CD14-positive monocyte (primary cell): ENCODE data around the gene MCOLN2. TPM values are rescaled to one million over a fixed set of nuclear protein-coding genes. Genes with fewer than 3 reads are reported as not detected.

Experiments
- DNase-seq, 3 donors: peaks; one replicate each; pipeline ENCODE4 v3.0.0-alpha.2; 2011 to 2022
- H2AFZ ChIP-seq: 2 replicates; pipeline ENCODE4 v1.6.0; 2012; ENCODE audit warnings: mild to moderate bottlenecking, low read depth, low read length, inconsistent platforms; ENCODE audit not compliant: insufficient read depth, poor library complexity, severe bottlenecking
- H3K27ac ChIP-seq, 2 donors: 1 replicate in 1 of 2; 2 replicates in 1 of 2; pipeline ENCODE4 v1.5.1; 2012 to 2013; ENCODE audit warnings: low read length in 2 of 2, control low read depth in 1 of 2, inconsistent platforms in 1 of 2, low read depth in 1 of 2, mild to moderate bottlenecking in 1 of 2
- H3K27me3 ChIP-seq, 2 donors: one replicate each; pipeline versions ENCODE4 v1.6.0 to v1.6.1; 2011 to 2013; ENCODE audit warnings: low read length in 2 of 2; ENCODE audit not compliant: control insufficient read depth in 2 of 2, insufficient read depth in 2 of 2
- H3K36me3 ChIP-seq, 2 donors: replicated peaks in 1 of 2; 1 replicate in 1 of 2; 2 replicates in 1 of 2; pipeline versions ENCODE4 v1.5.1 to v1.6.1; 2012 to 2013; ENCODE audit warnings: low read length in 2 of 2, control low read depth in 1 of 2, inconsistent platforms in 1 of 2, mild to moderate bottlenecking in 1 of 2; ENCODE audit not compliant: insufficient read depth in 2 of 2, control insufficient read depth in 1 of 2
- H3K4me1 ChIP-seq, 2 donors: 1 replicate in 1 of 2; 2 replicates in 1 of 2; pipeline versions ENCODE4 v1.5.1 to v1.6.1; 2012 to 2013; ENCODE audit warnings: low read length in 2 of 2, control low read depth in 1 of 2, inconsistent platforms in 1 of 2, mild to moderate bottlenecking in 1 of 2, moderate library complexity in 1 of 2; ENCODE audit not compliant: insufficient read depth in 2 of 2, control insufficient read depth in 1 of 2
- H3K4me2 ChIP-seq: replicated peaks from 2 replicates; pipeline ENCODE3; 2012; ENCODE audit warnings: low read length, moderate library complexity, mild to moderate bottlenecking; ENCODE audit not compliant: poor library complexity, severe bottlenecking; ENCODE audit errors: extremely low read depth
- H3K4me3 ChIP-seq, 3 experiments: fragments of 200-600 bp in 1 of 3; sonication (generic) in 1 of 3; replicated peaks in 1 of 3; 1 replicate in 2 of 3; 2 replicates in 1 of 3; pipeline ENCODE4 v1.5.1; 2011 to 2013; ENCODE audit warnings: low read length in 3 of 3, mild to moderate bottlenecking in 3 of 3, control low read depth in 2 of 3, low read depth in 2 of 3, inconsistent platforms in 1 of 3, moderate library complexity in 1 of 3
- H3K79me2 ChIP-seq: 2 replicates; pipeline ENCODE4 v1.6.0; 2012; ENCODE audit warnings: mild to moderate bottlenecking, control low read depth, inconsistent platforms, low read length, moderate library complexity; ENCODE audit not compliant: insufficient read depth
- H3K9ac ChIP-seq: 2 replicates; pipeline ENCODE4 v1.6.0; 2017; ENCODE audit warnings: low read length, mild to moderate bottlenecking; ENCODE audit not compliant: insufficient read depth, poor library complexity, severe bottlenecking
- H3K9me3 ChIP-seq, 2 donors: replicated peaks in 1 of 2; 1 replicate in 1 of 2; 2 replicates in 1 of 2; pipeline versions ENCODE4 v1.5.1 to v1.6.1; 2012 to 2013; ENCODE audit warnings: low read length in 2 of 2, control low read depth in 1 of 2; ENCODE audit not compliant: control insufficient read depth in 1 of 2, insufficient read depth in 1 of 2
- H4K20me1 ChIP-seq: 2 replicates; pipeline ENCODE4 v1.6.0; 2012; ENCODE audit warnings: mild to moderate bottlenecking, low read length, control low read depth, moderate library complexity; ENCODE audit not compliant: insufficient read depth
- H3K27ac Mint-ChIP-seq, 7 donors: one replicate each; pipeline ENCODE4 v1.8.0; 2020; ENCODE audit warnings: mild to moderate bottlenecking in 7 of 7, mixed read lengths in 7 of 7, moderate library complexity in 6 of 7, inconsistent platforms in 2 of 7
- H3K27me3 Mint-ChIP-seq, 3 donors: one replicate each; pipeline ENCODE4 v1.8.0; 2021 to 2022; ENCODE audit warnings: low read depth in 3 of 3, mild to moderate bottlenecking in 3 of 3, mixed read lengths in 3 of 3, moderate library complexity in 3 of 3, inconsistent platforms in 1 of 3
- H3K36me3 Mint-ChIP-seq, 2 donors: one replicate each; pipeline ENCODE4 v1.8.0; 2020; ENCODE audit warnings: mixed read lengths in 2 of 2, inconsistent platforms in 1 of 2, mild to moderate bottlenecking in 1 of 2
- H3K4me1 Mint-ChIP-seq: one replicate; pipeline ENCODE4 v1.8.0; 2020; ENCODE audit warnings: mild to moderate bottlenecking, mixed read lengths
- H3K4me3 Mint-ChIP-seq, 2 donors: one replicate each; pipeline ENCODE4 v1.8.0; 2020; ENCODE audit warnings: mild to moderate bottlenecking in 2 of 2, mixed read lengths in 2 of 2, moderate library complexity in 1 of 2
- H3K9me3 Mint-ChIP-seq, 7 donors: one replicate each; pipeline ENCODE4 v1.8.0; 2020 to 2022; ENCODE audit warnings: mixed read lengths in 7 of 7, mild to moderate bottlenecking in 6 of 7, moderate library complexity in 6 of 7, inconsistent platforms in 2 of 7
- WGBS: methylation state at CpG from one replicate; pipeline ENCODE4 v1.1.5; 2013; ENCODE audit warnings: missing lambda C conversion rate; ENCODE audit not compliant: insufficient coverage; 5-methylcytosine and 5-hydroxymethylcytosine counted together
- intact Hi-C, 2 donors: fragments of 100-400 bp; cut with micrococcal nuclease; formaldehyde crosslinking; loops; one replicate each; pipeline versions ENCODE4 v1.15.0 to v1.15.1; 2023
- polyA plus RNA-seq, 3 donors: library from polyadenylated mRNA; depleted of rRNA in 1 of 3; unstranded in 2 of 3; stranded (reverse) in 1 of 3; fragments of 300-500 nt in 2 of 3; fragments of >200 nt in 1 of 3; fragmentation: Illumina TruSeq in 2 of 3; gene quantifications; 1 replicate in 2 of 3; 2 replicates in 1 of 3; pipeline ENCODE4 v1.2.3, GENCODE V29; 2012 to 2021
- TF ChIP-seq, protein P1 (sequence below): fragments of 200-600 bp; IDR thresholded peaks from one replicate; pipeline ENCODE4 v1.8.0; 2022; ENCODE audit warnings: antibody characterized with exemption, mild to moderate bottlenecking

Gene MCOLN2
- polyA plus RNA-seq, 3 donors: 0.51 to 2.7 (median 1.1) TPM

DNA sequence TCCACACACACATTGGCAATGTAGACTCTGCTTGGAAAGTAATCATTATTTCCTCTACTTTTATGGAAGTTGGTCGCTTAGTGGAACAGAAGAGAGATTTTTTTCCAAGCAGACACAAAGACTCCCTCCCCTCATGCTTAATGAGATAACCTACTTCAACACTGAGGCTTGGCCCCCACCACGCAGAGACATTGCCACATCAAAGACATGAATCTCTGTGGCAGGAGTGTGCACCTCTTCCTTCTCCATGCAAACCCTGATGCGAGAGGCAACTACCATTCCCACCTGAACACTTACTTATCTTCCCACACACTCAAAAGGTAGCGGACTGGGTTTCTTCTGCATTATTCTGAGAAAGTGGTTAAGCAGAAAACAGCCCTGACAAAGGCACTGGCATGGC lies 66.6 kb downstream of the MCOLN2 start:
- no peaks in the 10 kb centered on the region for H3K9me3 ChIP-seq
- intact Hi-C loops: loop anchor here in 1 of 2 donors (5.0 kb wide), 1 partner anchor 153 kb away; no protein-coding TSS in a partner anchor
- Mint-ChIP-seq H3K4me1 (no peaks in the 10 kb centered on the region), H3K9me3 (no peaks in the 10 kb centered on the region), H3K27ac (no peak overlapping the region), H3K4me3 (no peak overlapping the region), H3K36me3 (no peaks in the 10 kb centered on the region), H3K27me3 (peaks cover 0 to 3% (median 2%) of the 10 kb centered on the region in 3 donors)
- H3K79me2 ChIP-seq: no peaks in the 10 kb centered on the region
- TF ChIP-seq, protein P1, sequence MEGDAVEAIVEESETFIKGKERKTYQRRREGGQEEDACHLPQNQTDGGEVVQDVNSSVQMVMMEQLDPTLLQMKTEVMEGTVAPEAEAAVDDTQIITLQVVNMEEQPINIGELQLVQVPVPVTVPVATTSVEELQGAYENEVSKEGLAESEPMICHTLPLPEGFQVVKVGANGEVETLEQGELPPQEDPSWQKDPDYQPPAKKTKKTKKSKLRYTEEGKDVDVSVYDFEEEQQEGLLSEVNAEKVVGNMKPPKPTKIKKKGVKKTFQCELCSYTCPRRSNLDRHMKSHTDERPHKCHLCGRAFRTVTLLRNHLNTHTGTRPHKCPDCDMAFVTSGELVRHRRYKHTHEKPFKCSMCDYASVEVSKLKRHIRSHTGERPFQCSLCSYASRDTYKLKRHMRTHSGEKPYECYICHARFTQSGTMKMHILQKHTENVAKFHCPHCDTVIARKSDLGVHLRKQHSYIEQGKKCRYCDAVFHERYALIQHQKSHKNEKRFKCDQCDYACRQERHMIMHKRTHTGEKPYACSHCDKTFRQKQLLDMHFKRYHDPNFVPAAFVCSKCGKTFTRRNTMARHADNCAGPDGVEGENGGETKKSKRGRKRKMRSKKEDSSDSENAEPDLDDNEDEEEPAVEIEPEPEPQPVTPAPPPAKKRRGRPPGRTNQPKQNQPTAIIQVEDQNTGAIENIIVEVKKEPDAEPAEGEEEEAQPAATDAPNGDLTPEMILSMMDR: no peak
- H3K27me3 ChIP-seq: no peaks in the 10 kb centered on the region
- H3K4me1 ChIP-seq: no peaks in the 10 kb centered on the region
- H4K20me1 ChIP-seq: no peaks in the 10 kb centered on the region
- H2AFZ ChIP-seq: no peak overlapping the region
- no peaks in the 10 kb centered on the region for H3K36me3 ChIP-seq
- WGBS: no CpG with 5 or more reads among the region's 4 CpGs
- no peak overlapping the region for H3K27ac ChIP-seq
- no peak overlapping the region for H3K9ac ChIP-seq
- no peak for DNase-seq
- H3K4me2 ChIP-seq: no peak overlapping the region
- no peak overlapping the region for H3K4me3 ChIP-seq

DNA sequence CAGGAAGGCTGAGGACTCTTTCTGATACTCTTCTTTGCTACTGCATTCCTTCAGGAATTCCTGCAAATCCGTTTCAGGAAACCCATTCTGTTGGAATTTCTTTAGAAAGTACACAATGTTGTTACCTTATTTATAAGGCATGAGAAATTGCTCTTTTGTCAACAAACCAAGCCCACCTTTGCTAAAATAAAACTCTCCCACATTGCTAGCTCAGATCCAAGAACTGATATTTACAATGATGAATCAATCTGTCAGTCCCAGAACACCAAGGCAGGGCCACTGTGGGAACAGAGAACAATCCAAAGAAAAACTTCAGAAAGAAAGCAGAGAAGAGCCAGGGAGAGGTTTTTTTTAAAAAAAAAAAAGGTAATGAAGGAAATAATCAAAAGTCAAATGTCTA lies 67.3 kb downstream of the MCOLN2 start:
- no peaks in the 10 kb centered on the region for H3K36me3 ChIP-seq
- no peaks in the 10 kb centered on the region for H3K27me3 ChIP-seq
- no peak overlapping the region for H3K4me2 ChIP-seq
- Mint-ChIP-seq H3K36me3 (no peaks in the 10 kb centered on the region), H3K4me1 (no peaks in the 10 kb centered on the region), H3K27ac (no peak overlapping the region), H3K9me3 (no peaks in the 10 kb centered on the region), H3K4me3 (no peak overlapping the region), H3K27me3 (peaks cover 0 to 3% (median 2%) of the 10 kb centered on the region in 3 donors)
- no peak overlapping the region for H3K4me3 ChIP-seq
- intact Hi-C loops: no loop called here
- H3K9ac ChIP-seq: no peak overlapping the region
- no peak overlapping the region for H3K27ac ChIP-seq
- DNase-seq: no peak
- no peaks in the 10 kb centered on the region for H3K9me3 ChIP-seq
- H2AFZ ChIP-seq: no peak overlapping the region
- H3K79me2 ChIP-seq: no peaks in the 10 kb centered on the region
- H3K4me1 ChIP-seq: no peaks in the 10 kb centered on the region
- TF ChIP-seq, protein P1: no peak
- WGBS: no CpG with 5 or more reads among the region's 1 CpG
- H4K20me1 ChIP-seq: no peaks in the 10 kb centered on the region
